ENCODE data around the gene RASSF3.

DNA sequence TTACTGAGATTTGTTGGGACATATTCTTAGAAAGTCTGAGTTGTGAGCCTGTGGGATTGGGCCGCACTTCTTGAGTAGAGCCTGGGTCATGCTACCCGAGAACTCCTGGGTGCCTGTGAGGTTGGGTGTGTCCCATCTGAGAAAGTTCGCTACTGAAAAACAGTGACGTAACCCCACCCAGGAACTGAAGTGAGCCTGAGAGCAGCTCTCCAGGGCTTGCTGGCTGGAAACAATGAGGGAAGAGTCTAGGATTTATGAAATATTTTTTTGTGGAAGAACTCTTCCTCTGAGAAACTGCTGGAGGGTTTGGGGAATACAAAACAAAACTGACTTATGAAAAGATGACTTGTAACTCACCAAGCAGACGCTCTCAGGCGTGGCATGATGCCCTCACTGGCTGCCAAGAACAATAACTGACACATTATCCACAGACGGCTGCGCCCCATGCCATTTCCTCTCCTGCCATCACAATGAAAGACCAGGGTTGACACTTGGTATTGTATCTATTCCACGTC lies 69.2 kb downstream of the RASSF3 start:
- TF ChIP-seq, protein P1, sequence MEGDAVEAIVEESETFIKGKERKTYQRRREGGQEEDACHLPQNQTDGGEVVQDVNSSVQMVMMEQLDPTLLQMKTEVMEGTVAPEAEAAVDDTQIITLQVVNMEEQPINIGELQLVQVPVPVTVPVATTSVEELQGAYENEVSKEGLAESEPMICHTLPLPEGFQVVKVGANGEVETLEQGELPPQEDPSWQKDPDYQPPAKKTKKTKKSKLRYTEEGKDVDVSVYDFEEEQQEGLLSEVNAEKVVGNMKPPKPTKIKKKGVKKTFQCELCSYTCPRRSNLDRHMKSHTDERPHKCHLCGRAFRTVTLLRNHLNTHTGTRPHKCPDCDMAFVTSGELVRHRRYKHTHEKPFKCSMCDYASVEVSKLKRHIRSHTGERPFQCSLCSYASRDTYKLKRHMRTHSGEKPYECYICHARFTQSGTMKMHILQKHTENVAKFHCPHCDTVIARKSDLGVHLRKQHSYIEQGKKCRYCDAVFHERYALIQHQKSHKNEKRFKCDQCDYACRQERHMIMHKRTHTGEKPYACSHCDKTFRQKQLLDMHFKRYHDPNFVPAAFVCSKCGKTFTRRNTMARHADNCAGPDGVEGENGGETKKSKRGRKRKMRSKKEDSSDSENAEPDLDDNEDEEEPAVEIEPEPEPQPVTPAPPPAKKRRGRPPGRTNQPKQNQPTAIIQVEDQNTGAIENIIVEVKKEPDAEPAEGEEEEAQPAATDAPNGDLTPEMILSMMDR (conservative IDR thresholded peaks at IDR 0.05; ENCODE audit: low read length): no peak
- TF ChIP-seq EZH2phosphoT487 (IDR thresholded peaks at IDR 0.05; ENCODE audit: borderline replicate concordance, low read depth, low read length): no peak

Measured in OCI-LY7 (cell line).